Uterus (tissue), 2 donors: ENCODE measurements around the gene EXO5.

ENCODE experiments used
- CTCF ChIP-seq, 4 experiments: fragments of 200-600 bp in 2 of 4; fragments of 450-650 bp in 2 of 4; sonication (generic) in 2 of 4; IDR thresholded peaks; one replicate each; pipeline ENCODE4 v1.5.1; 2016 to 2019; ENCODE audit warnings: antibody characterized with exemption in 4 of 4, mild to moderate bottlenecking in 2 of 4, moderate library complexity in 1 of 4
- POLR2A ChIP-seq, 2 donors: fragments of 450-650 bp; IDR thresholded peaks; one replicate each; pipeline ENCODE4 v1.6.1; 2016; ENCODE audit warnings: antibody characterized with exemption in 2 of 2, mild to moderate bottlenecking in 1 of 2, moderate library complexity in 1 of 2

GRCh38 chr1:40479156-40479555, 29.4 kb upstream of the EXO5 start:
- TF ChIP-seq CTCF (IDR thresholded peaks at IDR 0.05) (no peak), POLR2A (IDR thresholded peaks at IDR 0.05) (no peak)
